GM21526 (cell line): ENCODE measurements around the gene EXOSC10.
"Not testable (repeated sequence)": the region's sequence is repeated elsewhere in the genome, so short reads cannot be mapped to it uniquely, and the experiment has no call there.

Source experiments
- ATAC-seq: cut with Tn5 transposase; IDR thresholded peaks from one replicate; pipeline ENCODE4 v1.9.1; 2021; ENCODE audit warnings: moderate library complexity; ENCODE audit not compliant: unreplicated experiment, low FRiP score

The EXOSC10 gene

GRCh38 chr1:11114966-11115365 is 15.3 kb upstream of the EXOSC10 start:
- no peak for ATAC-seq

- ATAC-seq, result no peak
Observed at GRCh38 chr1:11109047-11109760, 9.5 kb upstream of the EXOSC10 start.

- ATAC-seq, result no peak
Observed at GRCh38 chr1:11107599-11107998, 7.9 kb upstream of the EXOSC10 start.

GRCh38 chr1:11105586-11105985 is 5.9 kb upstream of the EXOSC10 start:
- no peak for ATAC-seq

GRCh38 chr1:11101347-11101746 is 1.7 kb upstream of the EXOSC10 start:
- no peak for ATAC-seq

GRCh38 chr1:11100806-11101205 is 1.1 kb upstream of the EXOSC10 start:
- not testable (repeated sequence) for ATAC-seq

GRCh38 chr1:11100149-11100493 is 452 bp upstream of the EXOSC10 start:
- no peak for ATAC-seq

- no peak for ATAC-seq
Observed at GRCh38 chr1:11098931-11099309, 749 bp downstream of the EXOSC10 start.

- not testable (repeated sequence) for ATAC-seq
Observed at GRCh38 chr1:11083784-11084183, 15.9 kb downstream of the EXOSC10 start.

GRCh38 chr1:11080931-11081330 is 18.7 kb downstream of the EXOSC10 start:
- ATAC-seq, result no peak

- ATAC-seq, result no peak
Observed at GRCh38 chr1:11078631-11079030, 21.0 kb downstream of the EXOSC10 start.

- not testable (repeated sequence) for ATAC-seq
Observed at GRCh38 chr1:11073398-11073797, 26.3 kb downstream of the EXOSC10 start.

GRCh38 chr1:11072216-11072917 is 27.3 kb downstream of the EXOSC10 start:
- ATAC-seq, result no peak

GRCh38 chr1:11071463-11072215 is 28.0 kb downstream of the EXOSC10 start:
- ATAC-seq, result no peak

GRCh38 chr1:11070876-11071275 is 28.8 kb downstream of the EXOSC10 start:
- no peak for ATAC-seq

GRCh38 chr1:11068600-11069473 is 30.8 kb downstream of the EXOSC10 start:
- ATAC-seq, result no peak

- no peak for ATAC-seq
Observed at GRCh38 chr1:11067716-11068599, 31.7 kb downstream of the EXOSC10 start.

GRCh38 chr1:11065796-11066195 is 33.9 kb downstream of the EXOSC10 start:
- no peak for ATAC-seq

GRCh38 chr1:11064942-11065341 is 34.7 kb downstream of the EXOSC10 start:
- no peak for ATAC-seq
